ENCODE results near the gene FSCN2. TPM values are rescaled to one million over a fixed set of nuclear protein-coding genes. Genes with fewer than 3 reads are reported as not detected.
A peak's percentile ranks its signal among the peaks of the same experiment; 100 is the strongest.

The FSCN2 gene
- total RNA-seq, 4 donors from 2014 or later: 1.2 to 7.9 (median 5.2) TPM

- Histone ChIP-seq H3K36me3 (no peaks in the 10 kb centered on the region), H3K27me3 (no peaks in the 10 kb centered on the region), H3K4me3 (peak overlapping the region in 3 of 4 donors; percentile 63 to 80 (median 79)), H3K27ac (peak overlapping the region; percentile 79 to 100 (median 90)), H3K4me1 (peaks cover 0 to 49% (median 25%) of the 10 kb centered on the region in 4 donors), H3K9me3 (peaks cover 0 to 3% (median 0%) of the 10 kb centered on the region in 4 donors)
- DNase-seq: no peak
- no peak for TF ChIP-seq POLR2A (IDR thresholded peaks at IDR 0.05)
- TF ChIP-seq, protein P1, sequence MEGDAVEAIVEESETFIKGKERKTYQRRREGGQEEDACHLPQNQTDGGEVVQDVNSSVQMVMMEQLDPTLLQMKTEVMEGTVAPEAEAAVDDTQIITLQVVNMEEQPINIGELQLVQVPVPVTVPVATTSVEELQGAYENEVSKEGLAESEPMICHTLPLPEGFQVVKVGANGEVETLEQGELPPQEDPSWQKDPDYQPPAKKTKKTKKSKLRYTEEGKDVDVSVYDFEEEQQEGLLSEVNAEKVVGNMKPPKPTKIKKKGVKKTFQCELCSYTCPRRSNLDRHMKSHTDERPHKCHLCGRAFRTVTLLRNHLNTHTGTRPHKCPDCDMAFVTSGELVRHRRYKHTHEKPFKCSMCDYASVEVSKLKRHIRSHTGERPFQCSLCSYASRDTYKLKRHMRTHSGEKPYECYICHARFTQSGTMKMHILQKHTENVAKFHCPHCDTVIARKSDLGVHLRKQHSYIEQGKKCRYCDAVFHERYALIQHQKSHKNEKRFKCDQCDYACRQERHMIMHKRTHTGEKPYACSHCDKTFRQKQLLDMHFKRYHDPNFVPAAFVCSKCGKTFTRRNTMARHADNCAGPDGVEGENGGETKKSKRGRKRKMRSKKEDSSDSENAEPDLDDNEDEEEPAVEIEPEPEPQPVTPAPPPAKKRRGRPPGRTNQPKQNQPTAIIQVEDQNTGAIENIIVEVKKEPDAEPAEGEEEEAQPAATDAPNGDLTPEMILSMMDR (IDR thresholded peaks at IDR 0.05): no peak
These were observed 7.9 kb upstream of the FSCN2 start for GRCh38 chr17:81520021-81520901.

DNA sequence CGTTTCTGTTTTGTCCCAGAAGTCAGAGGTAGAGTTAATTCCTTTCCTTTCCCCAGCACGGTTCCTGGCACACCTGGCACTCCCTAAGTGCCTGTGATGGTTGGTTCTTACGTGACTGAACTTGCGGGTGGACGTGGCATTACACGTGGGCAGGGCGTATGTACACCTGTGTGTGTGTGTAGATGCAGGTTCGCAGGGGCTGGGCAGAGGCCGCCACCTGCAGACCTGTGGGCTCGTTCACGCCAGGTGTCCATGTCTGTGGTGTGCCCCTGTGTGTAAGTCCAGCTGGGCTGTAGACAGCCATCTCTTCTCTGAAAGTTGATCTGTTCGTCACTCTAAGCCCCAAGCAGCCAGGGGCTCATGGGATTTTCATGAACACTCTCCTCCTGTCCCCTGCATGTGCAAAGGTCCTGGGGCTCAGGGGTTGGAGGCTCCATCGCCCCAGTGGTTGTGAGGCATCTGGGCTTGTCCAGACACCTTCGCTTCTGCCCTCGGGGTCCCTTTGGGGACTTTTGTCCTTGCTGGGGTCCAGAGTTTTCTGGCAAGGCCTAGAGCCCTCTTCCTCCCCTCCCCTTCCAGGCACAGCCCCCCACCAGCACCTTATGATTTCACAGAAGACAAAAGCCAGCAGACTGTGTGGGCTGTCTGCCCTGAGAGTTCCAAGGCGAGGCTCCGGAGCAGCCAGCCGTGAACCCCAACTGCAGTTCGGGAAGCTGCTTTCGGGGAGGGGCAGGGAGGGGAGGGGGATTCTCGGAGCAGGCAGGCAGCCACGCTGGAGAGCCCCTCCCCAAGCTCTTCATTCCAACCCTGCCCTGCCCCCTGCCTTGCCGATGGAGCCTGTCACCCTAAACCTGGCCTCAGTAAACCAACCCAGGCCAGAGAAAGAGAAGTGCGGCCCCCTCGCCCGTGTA is 5.4 kb upstream of the FSCN2 start:
- H3K27ac ChIP-seq: no peak overlapping the region
- DNase-seq: no peak
- TF ChIP-seq, protein P1 (IDR thresholded peaks at IDR 0.05): no peak
- no peak for TF ChIP-seq POLR2A (IDR thresholded peaks at IDR 0.05)
- H3K4me3 ChIP-seq: no peak overlapping the region
- peaks cover 0 to 26% (median 16%) of the 10 kb centered on the region in 4 donors for H3K4me1 ChIP-seq
- H3K9me3 ChIP-seq: peaks cover 0 to 3% (median 0%) of the 10 kb centered on the region in 4 donors
- H3K36me3 ChIP-seq: no peaks in the 10 kb centered on the region
- peaks cover 0 to 8% of the 10 kb centered on the region in 2 donors for H3K27me3 ChIP-seq

DNA sequence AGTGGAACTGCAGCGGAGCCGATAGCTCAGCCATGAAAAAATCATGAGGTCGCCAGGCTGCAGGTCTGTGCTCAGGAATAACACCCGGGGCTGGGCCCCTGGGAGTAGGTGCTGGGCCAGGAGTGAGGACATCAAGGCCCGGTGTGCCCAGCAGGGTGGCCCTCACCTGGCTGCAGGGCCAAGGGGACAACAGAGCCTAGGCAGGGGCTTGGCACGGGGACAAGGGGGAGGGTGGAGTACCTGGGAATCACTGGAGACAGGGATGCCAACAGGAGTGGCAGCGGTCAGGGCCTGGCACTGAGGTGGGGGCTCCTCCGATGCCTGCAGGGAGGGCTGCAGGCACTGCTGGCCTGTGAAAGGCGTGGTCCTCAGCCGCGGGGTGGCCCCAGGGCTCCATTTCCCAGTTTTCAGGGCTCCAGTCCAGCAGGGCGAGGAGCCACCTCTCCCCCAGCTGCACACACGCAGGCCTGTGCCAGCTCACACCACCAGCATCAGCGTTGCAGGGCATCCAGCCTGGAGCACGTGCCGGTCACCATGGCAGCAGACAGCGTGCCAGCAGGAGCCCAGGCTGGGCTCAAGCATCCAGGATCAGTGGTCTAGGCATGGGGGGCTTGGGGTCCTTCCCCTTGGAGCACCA is 4.7 kb upstream of the FSCN2 start:
- TF ChIP-seq POLR2A (IDR thresholded peaks at IDR 0.05): no peak
- TF ChIP-seq, protein P1 (IDR thresholded peaks at IDR 0.05): no peak
- H3K27me3 ChIP-seq: peaks cover 0 to 8% of the 10 kb centered on the region in 2 donors
- DNase-seq: no peak

DNA sequence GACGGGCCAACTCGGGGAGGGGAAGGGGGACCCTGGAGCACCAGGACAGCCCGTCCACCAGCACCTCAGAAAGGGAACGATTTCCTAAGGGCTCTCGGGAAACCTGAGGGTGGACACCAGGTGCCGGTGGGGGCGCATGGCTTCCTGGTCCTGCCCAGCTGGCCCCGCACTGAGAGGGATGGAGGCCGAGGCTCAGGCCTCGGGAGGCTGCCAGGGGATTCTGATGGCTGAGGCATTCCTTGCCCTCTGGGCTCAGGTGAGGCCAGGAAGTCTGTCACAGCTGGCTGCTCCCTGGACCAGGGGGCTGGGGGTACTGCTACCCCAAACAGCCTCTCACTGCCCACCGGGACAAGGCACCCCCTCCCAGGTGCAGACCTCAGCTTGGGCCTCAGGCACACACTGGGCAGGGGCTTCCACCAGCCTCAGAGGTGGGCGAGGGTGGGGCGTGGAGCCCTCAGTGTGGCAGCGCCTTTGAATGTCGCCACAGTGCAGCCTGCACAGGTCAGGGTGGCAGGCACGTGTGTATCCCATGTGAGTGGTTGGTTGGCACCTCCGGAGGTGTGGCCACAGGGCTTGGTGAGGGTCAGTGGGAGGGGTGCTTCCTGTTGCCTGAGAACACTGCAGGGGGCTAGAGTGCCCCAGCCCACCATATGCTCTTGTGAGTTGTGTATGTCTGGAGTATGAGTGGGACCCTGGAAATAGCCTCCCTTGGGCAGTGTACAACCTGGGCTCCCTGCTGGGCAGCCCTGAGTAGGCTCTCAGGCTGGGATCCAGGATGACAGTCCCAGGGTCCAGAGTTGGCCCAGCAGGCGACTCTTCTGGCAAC is 3.9 kb upstream of the FSCN2 start:
- H3K4me3 ChIP-seq: no peak overlapping the region
- peaks cover 0 to 8% of the 10 kb centered on the region in 2 donors for H3K27me3 ChIP-seq
- no peak overlapping the region for H3K27ac ChIP-seq
- TF ChIP-seq POLR2A (IDR thresholded peaks at IDR 0.05): no peak
- TF ChIP-seq, protein P1 (IDR thresholded peaks at IDR 0.05): no peak
- no peak for DNase-seq
- peaks cover 0 to 16% (median 6%) of the 10 kb centered on the region in 4 donors for H3K4me1 ChIP-seq
- peaks cover 0 to 2% (median 0%) of the 10 kb centered on the region in 4 donors for H3K9me3 ChIP-seq
- H3K36me3 ChIP-seq: no peaks in the 10 kb centered on the region

More for the DNA sequence above, 4.7 kb upstream of the FSCN2 start:
- H3K27ac ChIP-seq: no peak overlapping the region
- no peak overlapping the region for H3K4me3 ChIP-seq
- H3K9me3 ChIP-seq: peaks cover 0 to 3% (median 0%) of the 10 kb centered on the region in 4 donors
- H3K4me1 ChIP-seq: peaks cover 0 to 23% (median 10%) of the 10 kb centered on the region in 4 donors
- H3K36me3 ChIP-seq: no peaks in the 10 kb centered on the region

All from Peyer's patch (tissue), 4 donors.